GM21390 (cell line): ENCODE data around the gene HOXB4.

Source experiments
- ATAC-seq: cut with Tn5 transposase; IDR thresholded peaks from one replicate; pipeline ENCODE4 v1.9.1; 2021; ENCODE audit not compliant: unreplicated experiment

HOXB4 gene

DNA sequence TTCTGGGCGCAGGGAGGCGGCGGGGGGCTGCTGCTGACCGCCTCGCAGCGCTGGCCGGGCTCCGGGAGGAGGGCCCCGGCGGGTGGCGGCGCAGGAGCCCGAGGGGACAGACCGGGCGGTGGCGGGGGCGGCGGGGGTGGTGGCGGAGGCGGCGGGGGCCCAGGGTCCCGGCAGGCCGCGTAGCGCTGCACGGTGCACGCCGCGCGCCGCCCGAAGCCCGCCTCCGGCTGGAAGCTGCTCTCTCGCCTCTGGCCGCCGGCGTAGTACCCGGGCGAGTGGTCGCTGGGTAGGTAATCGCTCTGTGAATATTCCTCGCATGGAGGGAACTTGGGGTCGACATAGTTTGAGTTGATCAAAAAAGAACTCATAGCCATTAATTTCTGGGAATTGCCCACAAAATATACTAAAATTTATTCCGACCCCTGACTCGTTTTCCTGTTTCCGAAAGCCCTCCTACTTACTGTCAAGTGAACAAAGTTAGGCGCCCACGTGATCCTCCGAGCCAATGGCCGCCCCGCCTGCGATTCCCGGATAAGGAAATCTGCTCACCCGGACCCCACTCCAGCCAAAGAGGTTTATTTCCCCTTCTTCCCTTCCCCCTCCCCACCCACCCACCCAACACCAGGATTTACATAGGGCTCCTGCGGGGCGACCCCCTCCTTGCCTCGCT, at the start of gene HOXB4:
HOXB4 (minus strand) TSS at position 405 of the 670 bp plus-strand sequence; CDS start at position 374, 31 bp downstream.
- peak; percentile 41 for ATAC-seq

DNA sequence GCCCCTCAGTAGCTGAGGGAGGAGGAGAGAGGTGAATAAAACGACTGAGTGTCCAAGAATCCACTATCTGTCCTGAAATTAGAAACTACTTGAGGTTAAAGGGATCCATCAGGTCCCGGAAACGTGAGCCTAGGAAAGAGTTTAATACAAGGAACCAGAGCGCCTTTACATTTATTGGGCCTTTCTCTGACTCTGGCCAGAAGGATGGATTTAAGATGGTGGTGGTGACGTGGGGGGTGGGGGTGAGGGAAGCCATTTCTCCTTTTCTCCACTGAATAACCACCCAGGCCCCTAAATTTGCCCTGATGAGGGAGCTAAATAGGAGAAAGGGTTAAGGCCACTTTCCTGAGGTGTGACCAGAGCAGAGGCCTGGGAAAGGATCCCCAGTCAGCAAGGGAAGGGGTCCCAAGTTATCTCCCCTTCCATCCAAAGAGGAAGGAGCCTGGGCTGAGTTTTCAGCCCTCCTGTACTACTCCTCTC, 49.0 kb upstream of the HOXB4 start:
- no peak for ATAC-seq

DNA sequence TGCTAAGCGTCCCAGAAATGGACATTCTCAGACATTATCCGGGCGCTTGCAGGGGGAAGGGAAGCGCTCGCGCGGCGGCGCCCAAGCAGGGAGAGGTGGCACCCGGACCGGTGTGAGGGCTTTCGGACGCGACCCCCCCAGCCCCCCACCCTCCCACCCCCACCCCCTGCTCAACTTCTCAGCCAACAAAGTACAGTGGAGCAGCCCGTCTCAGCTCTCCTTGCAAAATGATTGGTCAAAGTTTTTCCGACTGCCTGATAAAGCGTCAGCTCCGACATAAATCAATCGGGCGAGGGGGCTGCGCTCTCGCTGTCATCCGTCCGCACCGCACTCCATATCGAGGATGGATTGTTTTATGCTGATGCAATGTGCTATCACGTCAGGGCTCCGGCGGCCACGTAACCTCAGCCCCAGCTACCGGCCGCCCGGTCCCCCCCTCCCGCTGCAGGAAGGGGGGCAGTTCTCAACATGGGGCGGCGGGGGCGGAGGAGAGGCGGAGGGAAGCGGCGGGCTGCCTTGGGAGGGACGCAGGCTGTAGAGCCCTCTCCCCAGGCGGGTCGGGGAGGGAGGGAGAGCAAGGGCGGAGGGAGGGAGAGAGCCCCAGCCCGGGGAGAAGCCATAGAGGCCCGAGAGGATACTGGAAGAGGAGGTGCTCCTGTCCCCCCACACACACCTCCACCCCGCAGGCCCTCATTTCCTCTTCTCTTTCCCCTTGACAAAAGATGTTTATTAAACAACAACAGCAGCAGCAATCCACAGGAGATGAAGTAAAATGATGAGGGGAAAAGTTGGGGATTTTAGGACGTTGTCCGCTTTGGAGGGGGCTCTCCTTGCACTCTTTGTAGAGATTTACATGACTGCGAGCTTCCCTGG, 48.3 kb upstream of the HOXB4 start, which contains the start of gene HOXB9:
HOXB9 (minus strand) TSS at position 114 of the 873 bp plus-strand sequence; CDS start at position 25, 89 bp downstream.
- ATAC-seq = no peak

DNA sequence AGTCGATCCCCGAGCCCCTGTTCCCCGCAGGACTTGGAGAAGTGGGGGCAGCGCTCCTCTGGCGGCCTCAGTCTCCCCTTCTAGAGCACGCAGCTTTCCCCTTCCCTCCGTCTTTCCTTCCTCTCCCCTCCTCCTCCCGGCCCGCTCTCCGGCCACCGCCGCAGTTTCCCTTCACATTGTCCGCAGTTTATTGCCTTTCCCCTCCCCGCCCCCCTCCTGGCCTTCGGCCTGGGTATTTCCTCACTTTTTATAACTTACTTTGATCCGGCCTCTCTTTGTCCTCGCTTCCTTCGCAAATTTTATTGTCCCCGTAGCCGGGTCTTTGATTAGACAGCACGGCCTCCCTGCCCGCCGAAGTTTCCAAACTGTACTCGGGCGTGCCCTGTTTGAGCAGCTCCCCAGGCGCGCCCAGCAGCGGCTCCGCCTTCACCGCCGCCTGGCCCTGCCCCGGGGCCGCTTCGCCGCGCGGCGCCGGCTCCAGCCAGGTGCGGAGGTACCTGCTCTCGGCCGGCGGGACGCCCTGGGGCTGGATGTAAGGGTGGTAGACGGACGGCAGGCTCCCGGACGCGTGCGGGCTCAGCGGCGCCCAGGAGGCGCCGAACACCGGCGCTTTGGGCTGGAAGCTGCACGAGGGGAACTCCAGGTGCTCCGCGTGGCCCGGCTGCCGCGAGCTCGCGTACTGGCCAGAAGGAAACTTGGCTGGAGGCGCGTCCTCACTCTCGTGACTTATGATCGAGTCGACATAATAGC, 47.5 kb upstream of the HOXB4 start:
- no peak for ATAC-seq

DNA sequence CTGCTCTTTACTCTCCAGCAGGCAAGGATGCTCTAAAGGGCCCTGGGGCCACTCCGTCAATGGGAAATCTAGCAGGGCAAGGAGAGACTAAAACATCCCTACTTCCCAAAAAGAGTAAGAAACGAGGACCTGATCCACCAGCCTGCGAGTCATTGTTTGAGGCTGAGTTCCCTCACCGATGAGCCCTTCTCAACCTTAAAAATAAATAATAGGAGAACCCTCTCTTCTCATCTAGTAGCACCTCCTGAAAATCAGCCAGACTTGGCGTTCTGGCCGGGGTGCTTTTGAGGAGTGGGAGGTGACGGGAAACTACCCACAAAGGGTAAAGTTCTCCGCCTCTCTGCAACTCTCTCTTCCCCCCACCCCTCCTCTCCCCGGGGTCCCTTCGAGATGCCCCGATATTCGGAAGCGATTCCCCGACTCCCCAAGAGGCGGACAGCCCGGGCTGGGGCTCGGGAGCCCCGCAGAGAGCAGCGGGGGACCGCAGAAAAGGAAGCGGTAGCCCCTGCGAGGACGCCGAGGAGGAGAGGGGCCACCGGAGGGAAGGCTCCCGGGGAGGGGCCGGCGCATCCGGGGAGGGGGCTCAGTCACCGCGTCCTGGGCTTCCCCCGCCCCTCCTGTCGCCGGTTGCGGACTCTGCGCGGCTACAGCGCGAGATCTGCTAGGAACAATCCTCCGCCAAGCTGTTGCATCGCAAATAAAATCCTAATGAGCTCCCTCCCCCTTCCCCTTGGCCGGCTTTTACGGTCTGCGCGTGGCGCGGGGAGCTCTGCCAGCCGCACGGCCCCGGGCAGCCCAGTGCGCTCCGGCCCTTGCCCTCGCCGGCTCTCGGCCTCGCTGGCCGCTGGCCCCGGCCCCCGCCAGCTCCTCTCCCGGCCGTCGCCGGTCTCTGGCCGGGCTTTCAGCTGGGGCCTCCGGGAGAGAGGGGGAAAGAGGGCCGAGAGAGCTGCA, 46.7 kb upstream of the HOXB4 start:
- no peak for ATAC-seq

DNA sequence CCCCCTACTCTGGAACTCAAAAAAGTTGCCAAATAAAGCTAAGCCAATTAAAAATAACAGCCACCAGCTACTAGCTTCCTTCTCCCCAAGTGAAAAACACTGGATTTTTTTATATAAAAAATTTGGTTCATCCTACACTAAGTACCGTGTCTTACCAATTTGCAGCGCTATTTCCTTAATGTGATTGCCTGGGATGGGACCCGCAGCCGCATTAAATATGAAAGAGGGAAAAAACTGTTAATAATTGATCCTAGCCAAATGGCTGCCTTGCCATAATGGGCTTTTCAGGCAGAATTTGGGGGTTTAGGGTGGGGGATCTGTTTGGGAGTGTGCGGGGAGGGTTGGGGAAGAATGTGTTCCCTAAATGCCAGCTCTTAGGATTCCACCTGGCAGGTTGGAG, 46.0 kb upstream of the HOXB4 start:
- no peak for ATAC-seq

DNA sequence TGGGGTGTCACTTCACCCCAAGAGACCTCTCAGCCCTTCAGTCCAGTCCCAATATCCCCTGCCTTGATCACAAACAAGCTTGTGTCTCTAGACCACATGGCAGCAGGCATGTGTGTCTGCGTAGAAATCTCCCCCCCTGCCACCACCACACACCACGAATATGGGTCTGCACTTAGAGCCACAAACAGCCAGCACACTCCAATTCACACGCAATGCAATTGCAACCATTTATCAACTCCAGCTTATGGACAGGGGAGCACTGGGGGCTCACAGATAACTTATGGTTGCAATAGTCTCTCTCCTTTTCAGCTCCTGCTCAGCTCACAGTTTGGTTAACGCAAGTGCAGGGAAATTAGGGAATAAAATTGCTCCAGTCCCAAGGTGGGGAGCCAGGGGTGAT, 45.4 kb upstream of the HOXB4 start:
- no peak for ATAC-seq

DNA sequence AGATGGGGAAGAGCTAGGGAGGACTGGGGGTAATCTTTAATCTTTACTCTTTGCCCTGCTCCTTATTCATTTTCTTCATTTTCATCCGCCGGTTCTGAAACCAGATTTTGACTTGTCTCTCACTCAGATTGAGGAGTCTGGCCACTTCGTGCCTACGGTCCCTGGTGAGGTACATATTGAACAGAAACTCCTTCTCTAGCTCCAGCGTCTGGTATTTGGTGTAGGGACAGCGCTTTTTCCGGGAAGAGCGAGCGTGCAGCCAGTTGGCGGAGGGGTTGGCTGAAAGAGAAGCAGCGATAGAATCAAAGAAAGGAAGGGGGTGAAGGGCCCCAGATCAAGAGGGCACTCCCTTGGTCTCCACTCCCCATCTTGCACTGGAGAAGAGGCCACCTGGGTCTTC, 44.7 kb upstream of the HOXB4 start:
- ATAC-seq = no peak

DNA sequence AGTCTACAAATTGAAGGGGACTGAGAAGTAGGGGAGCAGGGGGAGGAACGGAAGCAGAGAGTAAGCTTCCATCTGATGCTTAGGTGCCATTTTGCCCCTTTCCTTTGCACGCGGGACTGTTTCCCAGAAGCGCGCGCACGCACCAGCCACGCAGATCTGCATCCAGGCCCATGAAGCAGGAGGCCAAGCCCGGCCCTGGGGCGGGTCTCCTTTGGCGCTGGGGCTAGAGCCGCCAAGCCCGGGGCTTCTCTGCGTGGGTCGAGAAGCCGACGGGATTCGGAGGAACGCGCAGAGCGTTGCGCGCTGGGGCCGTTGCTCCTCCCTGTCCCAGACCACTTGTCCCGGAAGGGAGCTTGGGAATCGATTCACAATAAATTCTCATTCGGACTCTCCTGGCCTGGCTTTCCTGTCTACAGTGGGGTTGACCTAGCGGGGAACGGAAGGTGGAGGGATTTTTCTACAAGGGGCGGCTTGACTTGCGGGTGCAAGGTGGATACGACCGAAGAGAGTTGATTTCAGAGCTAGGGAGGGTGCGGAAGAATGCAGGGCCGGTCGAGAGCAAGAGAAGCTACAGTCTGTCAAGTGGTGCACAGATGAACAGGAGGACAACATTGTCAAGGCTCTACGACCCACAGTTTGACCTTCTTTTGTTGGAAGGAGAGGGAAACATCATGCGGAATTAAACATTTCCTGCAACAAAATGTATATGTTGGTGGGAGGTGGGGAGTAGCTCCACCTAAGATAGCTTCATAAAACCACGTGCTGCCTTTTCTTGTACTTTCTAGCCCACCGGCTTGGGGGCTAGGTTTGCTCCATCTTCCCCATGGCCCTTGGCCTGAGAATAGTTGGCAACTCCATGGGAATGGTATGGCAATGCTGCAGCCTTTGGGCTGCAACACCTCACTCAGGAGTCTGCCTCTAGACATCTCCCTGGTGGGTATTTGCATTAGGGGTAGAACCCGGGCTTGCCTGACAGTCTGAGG, 43.6 kb upstream of the HOXB4 start:
- ATAC-seq = no peak

DNA sequence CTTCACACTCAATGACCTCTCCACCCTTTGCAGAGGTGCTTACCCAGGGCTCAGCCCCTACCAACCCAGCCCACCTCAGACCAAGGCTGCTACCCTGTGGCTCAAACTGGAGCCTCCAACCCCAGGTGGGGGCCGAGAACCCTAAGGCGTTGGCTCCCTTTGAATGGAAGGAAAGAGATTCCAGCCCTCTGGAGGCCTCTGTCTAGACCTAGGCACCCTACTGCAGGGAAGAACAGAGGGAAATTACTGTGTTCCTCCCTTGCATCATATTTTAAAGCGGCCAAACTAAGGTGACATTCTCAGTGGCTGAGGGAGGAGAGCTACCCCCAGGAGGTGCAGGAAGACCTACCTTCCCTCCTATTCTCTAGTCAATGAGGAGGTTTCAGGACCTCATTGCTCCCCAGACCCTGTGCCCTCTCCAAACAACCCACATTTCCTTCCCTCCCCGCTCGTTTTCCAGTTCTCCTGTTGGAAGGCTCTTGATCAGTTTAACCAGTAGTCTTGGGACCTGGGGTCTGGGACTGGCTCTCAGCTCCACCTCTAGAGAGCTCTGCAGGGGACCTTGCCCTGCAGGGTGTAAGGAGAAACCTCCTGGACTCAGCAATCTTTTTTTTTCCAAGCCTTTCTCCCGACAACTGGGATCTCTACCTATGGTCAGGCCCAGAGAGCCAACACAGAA, 42.5 kb upstream of the HOXB4 start:
- ATAC-seq = no peak

DNA sequence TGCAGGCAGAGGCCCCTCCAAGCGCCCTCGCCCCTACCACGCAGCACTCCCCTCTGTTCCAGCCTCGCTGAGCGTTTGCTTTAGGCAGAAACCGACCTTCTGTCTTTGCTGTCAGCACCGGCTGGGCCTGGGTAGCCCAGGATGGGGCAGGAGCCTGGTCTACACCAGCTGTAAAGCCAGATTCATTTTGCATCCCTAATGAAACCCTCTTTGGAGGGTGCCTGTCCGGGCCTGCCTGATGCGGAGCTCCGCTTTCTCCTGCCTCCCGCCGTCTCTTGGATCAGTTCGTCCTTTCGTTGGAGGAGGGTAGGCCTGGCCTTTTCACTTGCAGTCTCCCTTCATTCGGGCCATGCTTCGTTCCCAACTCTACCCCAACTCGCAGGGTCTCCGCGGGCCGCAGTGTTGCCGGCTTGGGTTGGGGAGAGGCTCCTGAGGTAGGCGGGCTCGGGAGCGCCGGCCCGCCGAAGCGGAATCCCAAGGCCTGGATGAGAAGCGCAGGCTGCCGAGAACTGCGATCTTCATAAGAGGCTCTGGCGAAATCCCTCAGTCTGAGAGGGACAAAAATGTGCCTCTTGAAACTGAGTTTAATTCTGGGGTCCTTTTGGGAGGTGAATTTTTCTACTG, 41.8 kb upstream of the HOXB4 start:
- ATAC-seq = no peak

DNA sequence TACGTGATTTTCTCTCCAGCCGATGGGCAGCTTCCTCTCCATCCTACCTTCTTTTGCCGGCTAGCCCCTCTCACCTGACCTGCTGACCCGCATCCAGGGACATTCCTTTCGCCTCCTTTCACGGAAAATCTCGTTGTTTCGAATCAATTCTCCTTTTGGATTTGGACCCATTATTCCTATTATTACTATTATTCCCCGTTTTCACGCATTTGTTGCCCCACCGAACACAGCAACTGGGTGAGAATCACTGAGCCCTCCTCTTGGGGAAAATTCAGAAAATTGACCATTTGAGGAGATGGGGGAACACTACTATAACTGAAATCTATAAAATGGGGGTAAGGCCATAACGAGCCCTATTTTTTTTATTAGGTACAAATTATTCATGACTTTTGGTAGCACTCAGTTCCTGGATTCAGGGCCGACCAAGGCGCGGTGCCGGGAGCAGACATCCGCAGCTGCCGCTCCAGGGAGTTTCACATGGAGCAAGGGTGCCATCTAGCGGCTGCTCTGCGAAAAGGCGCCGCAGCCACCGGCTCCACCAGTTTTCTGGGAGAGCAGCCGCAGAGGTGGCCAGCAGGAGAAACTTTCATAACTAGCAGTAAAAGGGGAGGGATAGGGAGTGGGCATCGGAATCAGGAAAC, 40.2 kb upstream of the HOXB4 start:
- ATAC-seq = no peak

DNA sequence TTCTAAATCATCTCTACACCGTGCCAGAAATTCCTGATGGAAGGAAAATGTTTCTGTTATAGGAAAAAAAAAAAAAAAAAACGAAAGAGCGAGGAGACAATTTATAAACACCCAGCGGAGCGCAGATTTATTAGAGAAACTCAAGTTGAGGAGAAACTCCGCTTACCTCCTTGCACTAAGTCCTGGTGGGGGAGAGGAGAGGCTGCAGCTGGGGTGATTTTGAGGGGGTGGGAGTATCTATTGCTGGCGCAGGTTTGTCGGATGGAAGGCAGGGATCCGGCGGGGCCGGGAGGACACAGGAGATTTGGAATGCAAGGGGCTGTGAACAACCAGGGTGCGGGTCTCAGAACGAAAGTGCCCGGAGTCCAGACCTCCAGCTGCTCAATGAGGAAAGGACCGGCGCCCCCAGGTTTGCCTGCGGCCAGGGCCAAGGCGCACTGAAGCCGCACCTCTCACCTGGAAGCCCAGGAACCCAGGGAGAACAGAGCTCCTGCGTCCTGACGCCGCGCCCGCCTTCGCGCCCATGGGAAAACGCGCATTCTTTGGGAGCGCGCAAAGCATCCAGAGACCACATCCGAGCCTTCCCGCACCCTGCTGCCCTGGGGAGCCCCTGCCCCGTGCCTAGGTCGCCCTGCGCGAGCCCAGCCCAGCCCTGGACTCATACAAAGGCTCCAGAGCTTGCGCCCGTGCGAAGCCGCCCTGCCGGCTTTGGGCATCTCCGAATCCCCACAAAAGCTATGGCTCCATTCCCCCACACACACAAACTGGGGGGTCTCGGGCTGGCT, 39.5 kb upstream of the HOXB4 start:
- ATAC-seq = no peak

DNA sequence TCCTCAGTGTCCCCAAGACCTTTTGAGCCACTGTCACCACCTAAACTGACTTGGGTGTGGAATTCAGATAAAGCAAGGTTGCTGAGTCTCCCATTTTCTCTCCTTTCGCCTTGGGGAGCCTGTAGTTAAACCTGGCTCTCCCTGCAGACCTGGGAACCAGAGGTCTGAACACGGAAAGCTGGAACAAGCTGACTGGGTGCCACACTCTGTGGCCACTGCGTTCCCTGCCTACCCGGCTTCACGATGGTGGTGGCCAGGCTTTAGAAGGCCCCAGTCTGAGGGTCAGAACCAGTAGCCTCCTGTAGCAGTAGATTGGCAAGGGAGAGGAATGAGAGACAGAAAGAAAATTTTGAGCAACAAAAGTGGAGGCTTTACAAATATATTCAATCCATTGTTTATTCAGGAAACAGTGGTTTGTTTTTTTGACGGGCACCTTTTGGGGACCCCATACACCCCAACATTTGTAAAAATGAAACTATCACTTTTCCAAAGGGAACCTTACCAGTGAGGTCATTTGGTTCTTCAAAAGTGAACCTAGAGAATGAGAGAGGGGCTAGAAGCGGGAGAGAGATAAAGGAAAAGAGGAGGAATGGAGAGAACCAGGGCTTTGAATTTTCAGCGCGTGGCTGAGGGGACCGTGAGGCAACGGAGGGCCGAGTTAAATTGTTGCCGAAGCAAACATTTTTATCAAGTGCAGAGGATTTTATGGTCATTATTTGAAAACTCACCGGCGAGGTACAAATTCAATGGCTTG, 38.7 kb upstream of the HOXB4 start:
- no peak for ATAC-seq

DNA sequence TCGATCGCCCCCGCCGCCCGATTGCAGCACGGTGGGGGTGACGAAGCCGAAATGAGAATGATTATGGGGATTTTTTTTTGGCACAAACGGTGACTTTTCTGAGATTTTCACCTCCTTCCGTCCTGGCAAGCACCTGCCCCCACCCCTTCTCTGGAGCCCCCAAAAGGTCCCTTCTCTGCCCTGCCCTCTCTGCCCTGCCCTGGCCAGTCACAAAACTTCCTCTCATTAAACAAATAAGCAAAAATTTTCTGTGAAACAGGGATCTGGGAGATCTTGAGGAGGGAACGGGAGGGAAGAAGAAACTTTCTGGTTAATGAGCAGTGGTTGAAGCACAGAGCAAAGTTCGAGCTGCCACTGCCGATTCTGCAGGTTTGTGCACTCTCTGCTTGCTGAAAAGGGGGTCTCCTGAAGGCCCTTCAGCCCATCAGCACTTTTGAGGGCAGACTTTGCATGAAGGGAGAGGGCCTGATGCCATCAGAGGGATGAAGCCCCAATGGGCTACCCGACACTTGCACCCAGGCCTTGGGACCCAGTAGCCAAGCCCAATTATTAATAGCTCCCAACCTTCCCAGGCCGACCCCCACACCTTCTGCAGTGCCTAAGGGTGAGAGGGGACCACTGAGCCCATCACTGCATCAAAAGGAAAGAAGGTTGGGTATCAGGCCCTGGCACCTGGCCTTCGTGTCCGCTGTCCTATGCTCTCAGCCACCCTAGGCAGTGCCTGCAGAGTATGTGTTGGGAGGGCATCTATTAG, 38.0 kb upstream of the HOXB4 start:
- no peak for ATAC-seq
